Prostate gland (tissue), 2 donors: Measurements from ENCODE around the gene TAF5L.

Experiments
- POLR2A ChIP-seq: fragments of 450-650 bp; IDR thresholded peaks from one replicate; pipeline ENCODE4 v1.6.1; 2016; ENCODE audit warnings: antibody characterized with exemption, mild to moderate bottlenecking
- POLR2AphosphoS5 ChIP-seq: sonication (generic); formaldehyde crosslinking; IDR thresholded peaks from one replicate; pipeline ENCODE4 v1.6.1; 2017; ENCODE audit warnings: antibody characterized with exemption
- TF ChIP-seq, protein P1 (sequence below), 4 experiments: fragments of 200-600 bp in 2 of 4; fragments of 450-650 bp in 2 of 4; sonication (generic) in 2 of 4; IDR thresholded peaks; 1 replicate in 3 of 4; 2 replicates in 1 of 4; pipeline ENCODE4 v1.5.1; 2016 to 2019; ENCODE audit warnings: antibody characterized with exemption in 4 of 4, mild to moderate bottlenecking in 2 of 4, moderate library complexity in 2 of 4

GRCh38 chr1:229640455-229640854 is 14.5 kb upstream of the TAF5L start:
- TF ChIP-seq POLR2AphosphoS5: no peak
- TF ChIP-seq, protein P1, sequence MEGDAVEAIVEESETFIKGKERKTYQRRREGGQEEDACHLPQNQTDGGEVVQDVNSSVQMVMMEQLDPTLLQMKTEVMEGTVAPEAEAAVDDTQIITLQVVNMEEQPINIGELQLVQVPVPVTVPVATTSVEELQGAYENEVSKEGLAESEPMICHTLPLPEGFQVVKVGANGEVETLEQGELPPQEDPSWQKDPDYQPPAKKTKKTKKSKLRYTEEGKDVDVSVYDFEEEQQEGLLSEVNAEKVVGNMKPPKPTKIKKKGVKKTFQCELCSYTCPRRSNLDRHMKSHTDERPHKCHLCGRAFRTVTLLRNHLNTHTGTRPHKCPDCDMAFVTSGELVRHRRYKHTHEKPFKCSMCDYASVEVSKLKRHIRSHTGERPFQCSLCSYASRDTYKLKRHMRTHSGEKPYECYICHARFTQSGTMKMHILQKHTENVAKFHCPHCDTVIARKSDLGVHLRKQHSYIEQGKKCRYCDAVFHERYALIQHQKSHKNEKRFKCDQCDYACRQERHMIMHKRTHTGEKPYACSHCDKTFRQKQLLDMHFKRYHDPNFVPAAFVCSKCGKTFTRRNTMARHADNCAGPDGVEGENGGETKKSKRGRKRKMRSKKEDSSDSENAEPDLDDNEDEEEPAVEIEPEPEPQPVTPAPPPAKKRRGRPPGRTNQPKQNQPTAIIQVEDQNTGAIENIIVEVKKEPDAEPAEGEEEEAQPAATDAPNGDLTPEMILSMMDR (IDR thresholded peaks at IDR 0.05): no peak
- TF ChIP-seq POLR2A: no peak
